Stromal cell of bone marrow (primary cell): ENCODE data around the gene RASSF10.

Experiments
- DNase-seq: peaks from one replicate; pipeline ENCODE4 v3.0.0-alpha.2; 2012; ENCODE audit warnings: low read depth

The RASSF10 gene

GRCh38 chr11:13055200-13055599 is 46.1 kb downstream of the RASSF10 start:
- no peak for DNase-seq

GRCh38 chr11:13061294-13061990 is 52.3 kb downstream of the RASSF10 start:
- no peak for DNase-seq
